Sigmoid colon (tissue), 3 donors: ENCODE measurements around the gene DNAH5.

Source experiments
- POLR2A ChIP-seq, 2 donors: fragments of 450-650 bp; IDR thresholded peaks; one replicate each; pipeline ENCODE4 v1.6.1; 2016; ENCODE audit warnings: antibody characterized with exemption in 2 of 2, mild to moderate bottlenecking in 2 of 2, moderate library complexity in 2 of 2
- TF ChIP-seq, protein P1 (sequence below), 4 experiments: fragments of 450-650 bp in 3 of 4; fragments of 200-600 bp in 1 of 4; IDR thresholded peaks; one replicate each; pipeline ENCODE4 v1.5.1; 2016 to 2019; ENCODE audit warnings: antibody characterized with exemption in 4 of 4, mild to moderate bottlenecking in 3 of 4, moderate library complexity in 2 of 4

DNA sequence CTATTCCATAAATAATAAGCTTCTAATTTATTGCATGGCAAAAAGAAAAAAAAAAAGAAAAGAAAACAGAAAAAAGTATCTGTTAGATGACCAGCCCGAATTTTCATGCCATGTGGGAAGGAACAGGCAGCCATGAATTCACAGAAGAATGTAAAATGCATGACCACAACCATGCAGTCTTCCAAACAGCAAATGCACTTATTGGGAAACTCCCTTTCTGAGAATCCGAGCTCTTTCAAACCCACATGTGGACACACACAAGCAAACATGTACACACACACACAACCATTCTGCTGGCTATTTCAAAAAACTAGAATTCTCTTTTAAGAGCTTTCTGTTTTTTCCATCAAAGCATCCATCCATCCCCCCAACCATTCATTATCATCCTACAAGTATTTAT, 236.1 kb downstream of the DNAH5 start:
- TF ChIP-seq POLR2A (IDR thresholded peaks at IDR 0.05), result no peak
- TF ChIP-seq, protein P1, sequence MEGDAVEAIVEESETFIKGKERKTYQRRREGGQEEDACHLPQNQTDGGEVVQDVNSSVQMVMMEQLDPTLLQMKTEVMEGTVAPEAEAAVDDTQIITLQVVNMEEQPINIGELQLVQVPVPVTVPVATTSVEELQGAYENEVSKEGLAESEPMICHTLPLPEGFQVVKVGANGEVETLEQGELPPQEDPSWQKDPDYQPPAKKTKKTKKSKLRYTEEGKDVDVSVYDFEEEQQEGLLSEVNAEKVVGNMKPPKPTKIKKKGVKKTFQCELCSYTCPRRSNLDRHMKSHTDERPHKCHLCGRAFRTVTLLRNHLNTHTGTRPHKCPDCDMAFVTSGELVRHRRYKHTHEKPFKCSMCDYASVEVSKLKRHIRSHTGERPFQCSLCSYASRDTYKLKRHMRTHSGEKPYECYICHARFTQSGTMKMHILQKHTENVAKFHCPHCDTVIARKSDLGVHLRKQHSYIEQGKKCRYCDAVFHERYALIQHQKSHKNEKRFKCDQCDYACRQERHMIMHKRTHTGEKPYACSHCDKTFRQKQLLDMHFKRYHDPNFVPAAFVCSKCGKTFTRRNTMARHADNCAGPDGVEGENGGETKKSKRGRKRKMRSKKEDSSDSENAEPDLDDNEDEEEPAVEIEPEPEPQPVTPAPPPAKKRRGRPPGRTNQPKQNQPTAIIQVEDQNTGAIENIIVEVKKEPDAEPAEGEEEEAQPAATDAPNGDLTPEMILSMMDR (IDR thresholded peaks at IDR 0.05), result no peak
